Adrenal gland (tissue), 5 donors: ENCODE measurements around the gene LYPD6.

Source experiments
- CTCF ChIP-seq, 6 experiments: fragments of 450-650 bp in 4 of 6; fragments of 200-600 bp in 2 of 6; sonication (generic) in 1 of 6; IDR thresholded peaks; 1 replicate in 5 of 6; 2 replicates in 1 of 6; pipeline versions ENCODE4 v1.5.1 to v1.8.0; 2016 to 2021; ENCODE audit warnings: antibody characterized with exemption in 6 of 6, mild to moderate bottlenecking in 2 of 6, moderate library complexity in 1 of 6
- POLR2A ChIP-seq, 2 donors: fragments of 450-650 bp; IDR thresholded peaks; one replicate each; pipeline ENCODE4 v1.6.1; 2017; ENCODE audit warnings: antibody characterized with exemption in 2 of 2, mild to moderate bottlenecking in 2 of 2, moderate library complexity in 1 of 2
- donor health status: DM: no; HTN: no; CAD: no.

GRCh38 chr2:149344105-149344504, 13.7 kb downstream of the LYPD6 start:
- TF ChIP-seq CTCF (IDR thresholded peaks at IDR 0.05) (no peak), POLR2A (IDR thresholded peaks at IDR 0.05) (no peak)
